ENCODE results near the gene FGD6.

DNA sequence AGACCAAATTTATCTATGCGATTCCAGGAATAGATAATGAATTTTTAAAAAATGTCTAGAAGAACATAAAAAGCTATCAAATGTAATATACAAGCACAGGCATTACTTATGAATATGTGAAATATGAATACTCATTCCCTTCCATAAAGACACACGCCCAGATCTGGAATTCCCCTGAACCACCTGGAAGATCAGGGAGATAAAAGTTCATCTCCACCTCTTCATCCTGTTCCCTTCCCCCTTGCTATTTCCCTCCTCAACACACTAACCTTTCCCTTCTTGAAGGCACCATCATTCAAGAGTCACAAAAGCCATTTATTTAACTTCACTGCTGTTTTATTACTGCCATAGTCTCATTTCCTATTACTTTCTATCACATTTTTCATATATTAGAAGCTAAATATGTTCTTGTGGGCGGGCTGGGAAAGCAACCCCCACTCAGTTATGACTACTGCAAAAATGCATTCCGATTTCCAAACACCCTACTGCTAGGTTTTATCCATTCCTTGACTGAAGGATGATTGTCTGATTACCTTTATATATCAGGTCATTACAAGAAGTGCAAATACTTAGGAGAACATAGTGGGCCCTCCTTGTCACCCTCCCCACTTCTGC lies 16.1 kb downstream of the FGD6 start:
- TF ChIP-seq POLR2A (IDR thresholded peaks at IDR 0.05): no peak
- no peak for TF ChIP-seq CTCF (IDR thresholded peaks at IDR 0.05)

All from right lobe of liver (tissue), 4 donors.